Colonic mucosa (tissue), 4 donors: ENCODE data around the gene RO60. TPM values are rescaled to one million over a fixed set of nuclear protein-coding genes. Genes with fewer than 3 reads are reported as not detected.
A peak's percentile ranks its signal among the peaks of the same experiment; 100 is the strongest.

Source experiments
- DNase-seq: peaks from one replicate; pipeline ENCODE4 v3.0.0-alpha.2; 2020
- H3K27ac ChIP-seq: fragments of 200-600 bp; one replicate; pipeline ENCODE4 v1.8.0; 2021
- H3K27me3 ChIP-seq: fragments of 200-600 bp; one replicate; pipeline ENCODE4 v1.8.0; 2021
- H3K36me3 ChIP-seq: fragments of 200-600 bp; one replicate; pipeline ENCODE4 v1.8.0; 2021
- H3K4me1 ChIP-seq: fragments of 200-600 bp; one replicate; pipeline ENCODE4 v1.8.0; 2021; ENCODE audit warnings: mild to moderate bottlenecking
- H3K4me3 ChIP-seq: fragments of 200-600 bp; one replicate; pipeline ENCODE4 v1.8.0; 2021
- H3K9ac ChIP-seq, 2 donors: one replicate each; pipeline ENCODE4 v1.7.0; 2013; ENCODE audit warnings: control low read depth in 2 of 2, low read depth in 2 of 2, low read length in 2 of 2
- H3K9me3 ChIP-seq: fragments of 200-600 bp; one replicate; pipeline ENCODE4 v1.8.0; 2021
- intact Hi-C: fragments of 100-400 bp; cut with DNase I; formaldehyde crosslinking; loops from one replicate; pipeline ENCODE4 v1.14.1; 2022
- total RNA-seq, 2 donors: library from RNA; stranded (reverse); fragmentation: NEBNext Ultra II Directional in 1 of 2; extraction: Animal tissue kit (Norgen Biotek cat#: 25700) in 1 of 2; gene quantifications; one replicate each; pipeline ENCODE4 v1.2.1, GENCODE V29; 2021
- TF ChIP-seq, protein P1 (sequence below): fragments of 200-600 bp; IDR thresholded peaks from one replicate; pipeline ENCODE4 v1.8.0; 2022; ENCODE audit warnings: antibody characterized with exemption, mild to moderate bottlenecking
- donor health status: healthy.
- donor health status: DM: no; HTN: no; CAD: no.
- donor health status: DM: no; HTN: no; CAD: no.

RO60 gene
- total RNA-seq, 2 donors from 2014 or later: 47.6 to 55.9 TPM

DNA sequence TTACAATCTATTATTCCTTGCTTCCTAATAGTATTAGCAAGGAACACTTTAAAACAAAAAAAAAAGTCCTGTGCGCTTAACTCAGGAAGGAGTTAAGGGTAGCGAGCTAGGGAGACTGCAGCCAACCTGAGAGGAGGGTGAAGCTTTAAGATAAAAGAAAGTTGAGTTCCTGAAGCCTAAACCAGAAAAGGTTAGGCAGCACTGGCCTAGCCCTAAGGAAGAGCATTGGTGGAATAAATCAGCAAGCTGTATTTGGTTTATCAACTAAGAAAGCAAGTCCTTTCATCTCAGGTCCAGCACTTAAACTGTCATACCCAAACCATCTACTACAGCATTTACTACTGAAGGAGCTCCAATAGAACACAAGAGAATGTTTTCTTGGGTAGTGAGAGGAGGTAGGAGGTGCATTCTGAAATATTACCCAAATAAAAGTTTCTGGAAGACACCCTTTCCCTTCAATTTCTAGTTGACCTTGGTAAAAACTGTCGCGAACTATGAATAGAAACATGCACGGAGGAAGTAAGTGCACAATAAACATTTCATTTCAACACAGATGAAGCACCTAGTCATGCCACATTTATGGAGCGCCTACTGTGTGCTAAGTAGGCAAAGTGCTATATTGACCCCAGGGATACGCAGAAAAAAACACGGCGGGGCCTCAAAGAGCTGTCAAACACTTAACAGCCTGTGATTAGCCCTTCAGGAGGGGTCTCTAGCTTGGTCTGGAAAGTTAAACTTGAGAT lies 44.5 kb downstream of the RO60 start:
- intact Hi-C loops: loop anchor here (5.0 kb wide), 1 partner anchor 37 kb away; no protein-coding TSS in a partner anchor
- no peak for DNase-seq
- H3K27ac ChIP-seq: peak overlapping the region; percentile 95
- H3K9me3 ChIP-seq: no peaks in the 10 kb centered on the region
- peak overlapping the region; percentile 87 for H3K4me3 ChIP-seq
- no peaks in the 10 kb centered on the region for H3K4me1 ChIP-seq
- peak overlapping the region; percentile 84 to 86 for H3K9ac ChIP-seq
- H3K36me3 ChIP-seq: no peaks in the 10 kb centered on the region
- no peaks in the 10 kb centered on the region for H3K27me3 ChIP-seq
- TF ChIP-seq, protein P1, sequence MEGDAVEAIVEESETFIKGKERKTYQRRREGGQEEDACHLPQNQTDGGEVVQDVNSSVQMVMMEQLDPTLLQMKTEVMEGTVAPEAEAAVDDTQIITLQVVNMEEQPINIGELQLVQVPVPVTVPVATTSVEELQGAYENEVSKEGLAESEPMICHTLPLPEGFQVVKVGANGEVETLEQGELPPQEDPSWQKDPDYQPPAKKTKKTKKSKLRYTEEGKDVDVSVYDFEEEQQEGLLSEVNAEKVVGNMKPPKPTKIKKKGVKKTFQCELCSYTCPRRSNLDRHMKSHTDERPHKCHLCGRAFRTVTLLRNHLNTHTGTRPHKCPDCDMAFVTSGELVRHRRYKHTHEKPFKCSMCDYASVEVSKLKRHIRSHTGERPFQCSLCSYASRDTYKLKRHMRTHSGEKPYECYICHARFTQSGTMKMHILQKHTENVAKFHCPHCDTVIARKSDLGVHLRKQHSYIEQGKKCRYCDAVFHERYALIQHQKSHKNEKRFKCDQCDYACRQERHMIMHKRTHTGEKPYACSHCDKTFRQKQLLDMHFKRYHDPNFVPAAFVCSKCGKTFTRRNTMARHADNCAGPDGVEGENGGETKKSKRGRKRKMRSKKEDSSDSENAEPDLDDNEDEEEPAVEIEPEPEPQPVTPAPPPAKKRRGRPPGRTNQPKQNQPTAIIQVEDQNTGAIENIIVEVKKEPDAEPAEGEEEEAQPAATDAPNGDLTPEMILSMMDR: no peak

DNA sequence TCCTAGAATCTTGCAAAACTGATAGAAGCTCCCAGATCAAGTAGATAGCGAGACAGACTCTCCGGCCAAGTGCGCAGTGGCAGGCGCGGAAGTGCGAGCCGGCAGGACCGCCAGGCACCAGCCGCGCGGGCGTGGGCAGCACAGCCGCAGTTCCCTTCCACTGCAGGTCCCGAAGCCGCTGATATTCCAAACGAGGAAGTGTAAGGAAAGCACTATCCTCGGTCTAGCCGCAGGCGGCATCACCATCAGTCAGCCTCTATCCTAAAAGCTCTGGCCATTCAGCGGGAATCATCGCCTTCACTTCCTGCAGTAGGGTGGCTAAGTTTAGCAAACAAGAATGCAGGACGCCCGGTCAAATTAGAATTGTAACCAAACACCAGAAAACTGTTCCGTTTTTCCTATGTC lies 45.1 kb downstream of the RO60 start:
- Histone ChIP-seq H3K27me3 (no peaks in the 10 kb centered on the region), H3K9me3 (no peaks in the 10 kb centered on the region), H3K27ac (peak overlapping the region; percentile 95), H3K4me3 (peak overlapping the region; percentile 87), H3K4me1 (no peaks in the 10 kb centered on the region), H3K9ac (peak overlapping the region; percentile 84 to 86), H3K36me3 (no peaks in the 10 kb centered on the region)
- DNase-seq: peak; percentile 58
- TF ChIP-seq, protein P1: no peak
- intact Hi-C loops: loop anchor here (5.0 kb wide), 1 partner anchor 37 kb away; no protein-coding TSS in a partner anchor

DNA sequence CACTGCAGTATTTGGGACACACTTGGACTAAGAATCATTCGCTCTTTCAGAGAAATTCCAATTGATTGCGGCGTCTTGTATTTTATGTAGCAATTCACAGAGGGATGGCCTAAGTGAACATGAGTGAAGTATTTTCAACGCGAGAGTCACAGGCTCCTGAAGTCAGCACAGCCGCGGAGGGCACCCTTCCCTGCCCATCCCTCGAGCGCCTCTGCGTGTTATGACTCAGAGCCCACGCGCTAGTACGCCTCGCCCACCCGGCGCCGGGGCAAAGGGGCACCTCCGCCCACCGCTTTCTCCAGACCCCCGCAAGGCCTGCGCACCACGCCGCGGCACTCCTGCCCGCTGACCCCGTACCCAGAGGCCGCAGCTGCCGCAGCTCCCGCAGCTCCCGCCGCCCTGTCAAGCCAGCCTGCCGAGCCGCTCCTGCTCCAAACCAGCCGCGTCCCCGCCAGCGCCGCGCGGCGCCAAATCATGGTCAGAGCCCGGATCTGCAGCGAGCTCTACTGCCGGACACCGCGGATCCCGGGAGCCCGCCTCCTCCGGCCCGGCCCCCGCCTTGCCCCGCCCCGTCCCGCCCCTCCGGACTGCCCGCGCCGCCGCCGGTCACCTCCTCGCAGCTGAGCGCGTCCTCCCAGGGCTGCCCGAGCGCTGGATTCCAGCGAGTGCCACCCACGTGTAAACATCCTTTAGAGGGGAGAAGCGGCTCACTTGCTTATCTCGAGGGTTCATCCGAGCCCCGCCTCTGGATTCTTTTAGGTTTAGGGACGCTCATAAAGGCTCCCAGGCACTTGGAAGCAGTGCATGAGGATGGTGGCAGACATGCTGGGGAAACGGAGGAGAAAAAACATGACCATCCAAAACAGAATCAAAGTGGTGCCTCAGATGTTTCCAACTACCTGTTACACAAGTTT lies 45.8 kb downstream of the RO60 start, which contains the start of gene GLRX2:
Gene GLRX2, minus strand, starts transcription at position 508 of the 914 bp plus-strand sequence. Its CDS starts 32 bp downstream, at position 476.
- DNase-seq: peak; percentile 89
- TF ChIP-seq, protein P1: no peak
- H3K36me3 ChIP-seq: no peaks in the 10 kb centered on the region
- H3K27me3 ChIP-seq: no peaks in the 10 kb centered on the region
- no peaks in the 10 kb centered on the region for H3K4me1 ChIP-seq
- H3K9me3 ChIP-seq: no peaks in the 10 kb centered on the region
- H3K9ac ChIP-seq: peak within 1 kb of the TSS; percentile 84 to 86
- H3K4me3 ChIP-seq: peak within 1 kb of the TSS; percentile 87
- H3K27ac ChIP-seq: peak within 1 kb of the TSS; percentile 95
- intact Hi-C loops: loop anchor here (5.0 kb wide), 1 partner anchor 38 kb away; no protein-coding TSS in a partner anchor

DNA sequence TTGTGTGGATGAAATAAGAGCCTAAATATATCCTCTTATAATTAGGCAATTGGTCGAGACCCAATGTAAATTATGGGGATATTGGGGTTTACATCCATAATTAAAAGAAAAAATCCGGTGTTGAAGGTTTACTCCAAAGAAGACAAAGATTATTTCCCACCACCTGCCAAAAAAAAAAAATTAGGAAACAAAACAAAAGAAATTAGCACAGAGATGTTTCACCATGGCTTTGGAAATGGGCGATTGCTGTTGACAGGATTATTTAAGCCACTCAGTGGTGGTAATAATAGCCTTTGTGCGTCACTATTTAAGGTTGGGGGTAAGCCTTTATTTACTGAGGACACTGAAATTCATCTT lies 46.4 kb downstream of the RO60 start:
- peak overlapping the region; percentile 84 to 86 for H3K9ac ChIP-seq
- peak overlapping the region; percentile 95 for H3K27ac ChIP-seq
- no peaks in the 10 kb centered on the region for H3K9me3 ChIP-seq
- no peaks in the 10 kb centered on the region for H3K4me1 ChIP-seq
- TF ChIP-seq, protein P1: no peak
- no peaks in the 10 kb centered on the region for H3K27me3 ChIP-seq
- intact Hi-C loops: no loop called here
- DNase-seq: no peak
- no peaks in the 10 kb centered on the region for H3K36me3 ChIP-seq
- H3K4me3 ChIP-seq: peak overlapping the region; percentile 87

DNA sequence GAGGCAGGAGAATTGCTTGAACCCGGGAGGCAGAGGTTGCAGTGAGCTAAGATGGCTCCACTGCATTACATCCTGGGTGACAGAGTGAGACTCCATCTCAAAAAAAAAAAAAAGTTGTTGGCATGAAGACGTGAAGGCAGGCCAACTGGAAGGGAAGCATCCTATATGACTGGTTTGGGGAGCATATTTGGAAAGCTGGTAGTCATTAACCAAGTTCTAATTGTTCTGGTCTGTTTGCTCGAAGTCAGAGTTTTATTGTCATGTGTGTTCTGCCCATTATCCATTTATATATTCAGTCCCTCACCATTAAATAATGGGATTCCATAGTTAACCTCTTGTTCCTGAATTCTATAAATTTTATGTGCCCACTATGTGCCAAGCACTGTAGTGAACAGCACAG lies 49.1 kb downstream of the RO60 start:
- H3K9ac ChIP-seq: no peak overlapping the region
- H3K36me3 ChIP-seq: no peaks in the 10 kb centered on the region
- TF ChIP-seq, protein P1: no peak
- H3K27me3 ChIP-seq: no peaks in the 10 kb centered on the region
- DNase-seq: no peak
- intact Hi-C loops: no loop called here
- no peak overlapping the region for H3K27ac ChIP-seq
- no peaks in the 10 kb centered on the region for H3K9me3 ChIP-seq
- no peaks in the 10 kb centered on the region for H3K4me1 ChIP-seq
- H3K4me3 ChIP-seq: no peak overlapping the region
